HG03039 (cell line): ENCODE data around the gene ERP44.
A peak's percentile ranks its signal among the peaks of the same experiment; 100 is the strongest.
"Not testable (repeated sequence)": the region's sequence is repeated elsewhere in the genome, so short reads cannot be mapped to it uniquely, and the experiment has no call there.

Source experiments
- ATAC-seq: cut with Tn5 transposase; IDR thresholded peaks from one replicate; pipeline ENCODE4 v1.9.1; 2021; ENCODE audit warnings: mild to moderate bottlenecking, moderate library complexity; ENCODE audit not compliant: unreplicated experiment

ERP44 gene

DNA sequence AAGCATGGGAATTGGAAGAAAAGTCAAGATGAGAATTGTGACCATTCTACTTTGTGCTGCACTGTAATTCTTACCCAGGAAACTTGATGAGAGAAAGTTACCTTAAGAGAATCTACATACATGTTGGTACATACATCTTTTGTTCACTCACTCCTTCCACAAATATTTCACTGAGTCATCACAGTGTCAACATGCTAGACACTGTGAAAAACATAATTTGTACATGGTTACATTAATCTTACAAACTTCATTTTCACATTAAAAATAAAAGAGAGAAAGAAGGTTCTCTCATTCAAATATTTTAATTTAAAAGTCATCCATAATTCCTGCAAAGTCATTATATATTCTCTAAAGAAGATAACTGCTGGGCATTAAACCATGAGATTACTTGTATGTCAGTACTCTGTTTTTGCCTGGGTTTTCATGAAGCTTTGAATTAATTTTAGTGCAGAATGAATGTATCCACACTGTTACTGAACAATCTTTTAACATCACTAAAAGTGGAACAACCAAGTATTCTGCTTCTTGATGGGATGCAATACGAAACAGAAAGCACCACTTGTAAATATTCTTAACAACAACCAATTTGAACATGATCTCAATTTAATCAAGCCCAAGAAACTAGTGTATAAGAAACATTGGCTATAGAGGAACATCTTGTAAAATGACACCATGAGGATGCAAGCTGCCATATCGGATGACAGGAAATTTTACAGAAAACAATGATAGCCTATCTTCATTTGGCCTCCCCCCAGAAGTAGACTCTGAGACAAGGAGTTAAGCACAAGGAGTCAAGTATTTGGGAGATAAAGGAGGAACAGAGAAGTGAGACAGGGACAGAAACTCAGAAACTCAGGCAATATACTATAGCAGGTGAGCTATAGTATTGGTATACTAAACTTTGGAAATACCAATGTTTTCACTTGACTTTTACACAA is 28.4 kb downstream of the ERP44 start:
- no peak for ATAC-seq

DNA sequence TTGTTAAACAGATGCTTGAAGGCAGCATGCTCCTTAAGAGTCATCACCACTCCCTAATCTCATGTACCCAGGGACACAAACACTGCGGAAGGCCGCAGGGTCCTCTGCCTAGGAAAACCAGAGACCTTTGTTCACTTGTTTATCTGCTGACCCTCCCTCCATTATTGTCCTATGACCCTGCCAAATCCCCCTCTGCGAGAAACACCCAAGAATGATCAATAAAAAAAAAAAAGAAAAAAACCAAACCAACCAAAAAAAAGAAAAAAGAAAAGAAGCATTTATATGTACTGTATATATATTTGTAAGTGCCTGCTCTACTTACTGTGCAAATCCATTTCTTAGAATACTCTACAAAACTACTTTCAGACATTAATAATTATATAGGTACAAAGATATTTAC is 29.7 kb downstream of the ERP44 start:
- ATAC-seq: not testable (repeated sequence)

DNA sequence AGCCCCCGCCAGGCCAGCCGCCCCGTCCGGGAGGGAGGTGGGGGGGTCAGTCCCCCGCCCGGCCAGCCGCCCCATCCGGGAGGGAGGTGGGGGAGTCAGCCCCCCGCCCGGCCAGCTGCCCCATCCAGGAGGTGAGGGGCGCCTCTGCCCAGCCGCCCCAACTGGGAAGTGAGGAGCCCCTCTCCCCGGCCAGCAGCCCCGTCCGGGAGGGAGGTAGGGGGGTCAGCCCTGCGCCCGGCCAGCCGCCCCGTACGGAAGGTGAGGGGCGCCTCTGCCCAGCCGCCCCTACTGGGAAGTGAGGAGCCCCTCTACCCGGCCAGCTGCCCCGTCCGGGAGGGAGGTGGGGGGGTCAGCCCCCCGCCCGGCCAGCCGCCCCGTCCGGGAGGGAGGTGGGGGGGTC is 30.8 kb downstream of the ERP44 start:
- not testable (repeated sequence) for ATAC-seq

DNA sequence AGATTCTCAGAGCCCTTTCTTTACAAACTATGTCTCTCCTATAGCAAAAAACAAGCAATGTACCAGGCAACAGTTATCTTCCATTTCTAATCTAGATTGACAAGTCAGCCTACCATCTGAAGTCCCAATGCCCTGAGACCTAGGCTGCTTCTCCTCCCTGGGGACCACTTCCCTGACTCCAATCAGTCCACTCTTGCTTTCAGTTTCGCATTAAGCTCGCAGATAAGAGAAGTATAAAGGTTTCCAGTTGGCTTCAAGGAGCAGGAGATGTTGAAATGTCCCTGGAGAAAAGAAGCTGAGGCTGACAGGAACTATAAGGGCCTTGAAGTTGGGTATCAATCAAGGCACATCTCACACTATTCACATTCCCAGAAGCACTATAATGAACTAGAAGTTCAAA is 32.3 kb downstream of the ERP44 start:
- no peak for ATAC-seq

DNA sequence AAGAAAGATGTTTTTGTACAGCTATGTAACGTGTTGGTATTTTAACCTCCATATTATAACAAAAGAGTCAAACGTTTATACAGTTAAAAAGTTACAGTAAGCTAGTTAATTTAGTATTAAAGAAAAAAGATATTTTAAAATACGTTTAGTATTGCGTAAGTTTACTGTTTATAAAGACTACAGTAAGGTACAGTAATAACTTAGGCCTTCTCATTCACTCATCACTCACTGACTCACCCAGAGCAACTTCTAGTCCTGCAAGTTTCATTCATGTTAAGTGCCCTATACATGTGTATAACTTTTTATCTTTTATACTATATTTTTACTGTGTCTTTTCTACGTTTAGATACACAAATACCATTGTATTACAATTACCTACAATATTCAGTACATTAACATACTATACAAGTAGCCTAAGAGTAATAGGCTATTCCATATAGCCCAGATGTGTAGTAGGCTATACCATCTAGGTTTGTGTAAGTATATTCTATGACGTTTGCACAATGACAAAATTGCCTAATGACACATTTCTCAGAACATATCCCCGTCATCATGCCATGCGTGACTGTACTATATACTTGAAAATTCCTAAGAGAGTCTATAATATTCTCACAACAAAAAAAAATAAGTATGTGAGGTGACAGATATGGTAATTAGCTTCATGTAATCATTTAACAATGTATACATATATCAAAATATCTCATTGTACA is 33.8 kb downstream of the ERP44 start:
- ATAC-seq: no peak

DNA sequence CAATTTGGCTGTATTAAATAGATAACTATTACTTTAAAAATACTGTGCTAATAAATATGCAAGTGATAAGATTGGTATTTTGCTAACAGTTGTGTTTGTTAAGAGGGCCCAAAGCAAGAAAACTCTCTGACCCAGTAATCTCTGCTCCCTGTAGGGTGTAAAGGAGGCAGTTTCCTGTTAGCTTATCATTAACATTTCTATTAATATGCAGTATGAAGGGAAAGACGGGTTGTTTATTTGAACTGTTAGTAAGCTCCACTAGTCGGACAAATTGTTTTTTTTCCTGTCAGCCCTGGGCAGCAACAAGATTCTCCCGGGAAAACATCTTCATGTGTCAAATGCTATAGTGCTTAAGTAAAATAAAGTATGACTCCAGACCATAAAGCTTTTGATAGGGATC is 35.6 kb downstream of the ERP44 start:
- ATAC-seq: no peak

DNA sequence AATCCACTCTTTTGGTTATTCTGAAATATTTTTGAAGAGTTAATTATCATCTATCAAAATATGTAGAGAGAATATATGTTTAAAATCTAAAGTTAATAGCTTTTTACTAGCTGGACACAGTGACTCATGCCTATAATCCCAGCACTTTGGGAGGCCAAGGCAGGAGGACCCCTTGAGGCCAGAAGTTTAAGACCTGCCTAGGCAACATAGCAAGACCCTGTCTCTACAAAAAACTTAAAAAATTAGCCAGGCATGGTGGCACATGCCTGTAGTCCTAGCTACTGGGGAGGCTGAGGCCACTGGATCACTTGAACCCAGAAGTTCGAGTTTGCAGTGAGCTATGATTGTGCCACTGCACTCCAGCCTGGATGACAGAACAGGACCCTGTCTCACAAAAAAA is 36.1 kb downstream of the ERP44 start:
- ATAC-seq: not testable (repeated sequence)

DNA sequence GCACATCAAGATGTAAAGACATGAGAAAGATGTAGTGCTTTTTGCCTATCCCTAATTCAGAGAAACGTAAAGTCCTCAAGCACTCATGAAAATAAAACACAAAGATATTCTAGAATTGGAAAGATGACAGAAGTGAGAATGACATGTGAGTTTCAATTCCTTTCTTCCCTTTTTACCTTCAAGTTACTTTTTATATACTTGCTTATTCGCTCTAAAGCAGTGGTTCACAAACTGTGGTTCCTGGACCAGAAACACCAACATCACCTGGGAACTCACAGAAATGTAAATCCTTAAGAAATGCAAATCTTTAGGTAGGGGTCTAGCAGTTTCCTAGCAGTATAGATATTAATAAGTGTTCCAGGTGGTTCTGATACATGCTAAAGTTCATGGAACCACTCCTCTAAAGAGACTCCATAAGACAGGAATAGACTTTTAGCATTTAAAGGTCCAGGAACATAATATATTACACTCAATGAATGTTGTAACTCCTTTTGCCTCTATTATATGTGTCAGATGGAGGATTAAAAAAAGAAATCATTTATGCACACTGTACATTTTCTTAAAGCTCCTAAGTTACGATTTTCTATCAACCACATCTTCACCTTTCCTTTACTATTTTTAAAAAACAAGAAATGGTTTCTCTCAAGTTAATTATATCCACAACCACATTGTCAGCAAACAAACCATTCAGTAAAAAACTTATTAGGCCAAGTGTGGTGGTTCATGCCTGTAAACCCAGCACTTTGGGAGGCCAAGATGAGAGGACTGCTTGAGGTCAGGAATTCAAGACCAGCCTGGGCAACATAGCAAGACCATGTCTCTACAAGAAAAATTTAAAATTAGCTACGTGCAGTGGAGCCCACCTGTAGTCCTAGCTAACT is 39.9 kb downstream of the ERP44 start:
- ATAC-seq: peak; percentile 76

DNA sequence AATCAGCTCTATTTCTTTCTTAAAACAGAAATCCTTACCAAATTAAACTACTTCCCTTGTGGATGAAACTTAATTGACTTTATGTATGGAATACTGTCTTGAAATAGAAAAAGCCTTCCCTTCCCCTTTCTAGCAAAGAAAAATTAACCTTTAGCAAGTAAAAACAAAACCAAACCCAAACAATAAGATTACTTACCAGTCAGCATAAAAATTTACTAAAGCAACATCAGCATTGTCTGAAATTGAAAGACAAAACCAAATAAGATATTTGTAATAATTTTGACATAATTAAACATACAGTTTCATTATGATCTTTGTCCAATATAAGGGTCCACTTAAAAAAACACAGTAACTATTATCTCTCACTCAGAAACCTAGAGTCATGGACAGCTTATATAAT is 41.2 kb downstream of the ERP44 start:
- ATAC-seq: no peak

DNA sequence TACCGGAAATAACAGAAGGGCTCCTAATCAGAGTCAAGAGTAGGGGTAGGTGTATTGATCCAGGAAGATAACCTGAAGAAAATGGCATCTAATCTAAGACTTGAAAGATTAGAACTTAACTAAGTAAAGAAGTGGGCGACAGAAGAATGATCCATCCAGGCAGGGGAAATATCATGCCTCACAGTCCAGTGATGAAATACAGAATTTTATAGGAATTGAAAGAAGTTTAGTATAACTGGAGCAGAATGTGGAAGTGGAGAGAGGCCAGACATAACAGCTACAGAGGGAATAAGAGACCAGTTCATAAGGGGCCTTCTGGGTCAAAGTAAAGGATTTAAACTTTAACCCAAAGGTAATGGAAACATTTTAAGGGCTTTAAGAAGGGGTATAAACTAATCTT is 42.2 kb downstream of the ERP44 start:
- no peak for ATAC-seq

DNA sequence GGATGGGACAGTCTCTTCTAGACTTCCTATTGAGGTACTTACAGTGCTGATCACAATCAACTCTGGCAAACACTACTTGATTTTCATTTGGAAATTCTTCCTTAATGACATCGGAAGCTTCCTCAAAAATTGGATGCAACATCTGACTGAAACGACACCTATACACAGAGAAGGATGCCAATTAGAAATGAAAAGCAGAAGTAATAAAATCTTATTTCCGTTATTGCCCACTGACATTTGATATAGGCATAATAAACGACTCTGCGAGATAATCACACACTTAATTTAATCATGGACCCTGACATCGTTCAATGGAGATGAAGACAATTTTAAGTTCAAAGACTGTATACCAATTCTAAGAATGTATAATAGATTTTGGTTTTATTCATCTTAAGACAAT is 46.4 kb downstream of the ERP44 start:
- no peak for ATAC-seq

DNA sequence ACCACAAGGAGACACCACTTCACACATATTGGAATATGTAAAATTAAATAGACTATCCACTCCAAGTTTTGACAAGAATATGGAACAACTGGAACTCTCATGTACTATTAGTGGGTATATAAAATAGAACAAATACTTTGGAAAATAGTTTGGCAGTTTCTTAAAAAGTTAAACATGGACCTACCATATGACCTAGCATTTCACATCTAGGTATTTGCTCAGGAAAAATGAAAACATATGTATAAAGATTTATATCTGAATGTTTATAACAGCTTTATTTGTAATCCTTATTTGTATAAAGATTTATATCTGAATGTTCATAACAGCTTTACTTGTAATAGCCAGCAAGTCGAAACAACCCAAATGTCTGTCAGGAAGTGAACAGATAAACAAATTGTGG is 49.2 kb downstream of the ERP44 start:
- ATAC-seq: no peak

DNA sequence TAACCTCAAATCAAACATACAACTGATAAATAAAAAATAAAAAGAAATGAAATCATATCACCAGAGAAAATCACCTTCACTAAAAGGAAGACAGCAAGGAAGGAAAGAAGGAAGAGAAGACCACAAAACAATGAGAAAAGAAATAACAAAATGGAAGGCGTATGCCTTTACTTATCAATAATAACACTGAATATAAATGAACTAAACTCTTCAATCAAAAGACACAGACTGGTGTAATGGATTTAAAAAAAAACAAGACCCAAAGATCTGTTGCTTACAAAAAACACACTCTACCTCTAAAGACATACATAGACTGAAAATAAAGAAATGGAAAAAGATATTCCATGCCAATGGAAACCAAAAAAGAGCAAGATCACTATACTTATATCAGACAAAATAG is 60.3 kb downstream of the ERP44 start:
- no peak for ATAC-seq

DNA sequence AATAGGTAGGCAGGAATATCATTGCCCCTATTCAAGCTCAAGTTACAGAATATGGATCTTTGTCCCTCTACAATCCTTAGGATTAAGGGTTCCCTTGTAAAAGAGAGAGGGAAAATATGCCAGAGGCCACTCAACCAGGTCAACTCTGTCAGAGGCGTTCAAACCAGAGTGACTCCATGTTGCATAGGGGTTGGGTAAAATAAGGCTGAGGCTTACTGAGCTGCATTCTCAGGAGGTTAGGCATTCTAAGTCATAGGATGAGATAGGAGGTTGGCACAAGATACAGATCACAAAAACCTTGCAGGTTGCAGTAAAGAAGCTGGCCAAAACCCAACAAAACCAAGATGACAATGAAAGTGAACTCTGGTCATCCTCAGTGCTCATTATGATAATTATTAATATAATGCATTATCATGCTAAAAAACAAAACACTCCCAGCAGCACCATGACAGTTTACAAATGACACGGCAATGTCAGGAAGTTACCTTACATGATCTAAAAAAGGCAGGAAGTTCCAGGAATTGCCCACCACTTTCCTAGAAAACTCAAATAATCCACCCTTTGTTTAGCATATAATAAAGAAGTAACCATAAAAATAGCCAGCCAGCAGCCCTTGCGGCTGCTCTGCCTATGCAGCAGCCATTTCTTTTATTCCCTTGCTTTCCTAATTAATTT is 64.8 kb downstream of the ERP44 start:
- ATAC-seq: no peak

DNA sequence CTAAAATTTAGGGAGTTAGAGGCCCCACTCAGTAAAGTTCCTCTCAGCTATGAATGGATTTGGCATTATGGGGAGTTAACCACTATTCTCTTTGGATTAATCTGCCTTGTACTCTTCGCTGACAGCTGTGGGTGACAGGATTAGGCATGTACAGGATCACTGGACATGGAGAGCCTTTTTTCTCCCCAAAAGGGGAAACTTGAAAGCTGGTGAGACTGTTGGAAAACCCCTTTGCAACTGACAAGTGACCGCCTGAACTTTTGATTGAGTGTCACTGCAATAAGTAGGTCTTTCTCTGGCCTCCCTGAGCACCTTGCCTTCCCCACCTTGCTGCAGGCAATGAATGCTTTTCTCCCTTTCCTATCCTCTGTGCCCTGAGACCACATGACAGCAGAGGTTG is 68.3 kb downstream of the ERP44 start:
- no peak for ATAC-seq

DNA sequence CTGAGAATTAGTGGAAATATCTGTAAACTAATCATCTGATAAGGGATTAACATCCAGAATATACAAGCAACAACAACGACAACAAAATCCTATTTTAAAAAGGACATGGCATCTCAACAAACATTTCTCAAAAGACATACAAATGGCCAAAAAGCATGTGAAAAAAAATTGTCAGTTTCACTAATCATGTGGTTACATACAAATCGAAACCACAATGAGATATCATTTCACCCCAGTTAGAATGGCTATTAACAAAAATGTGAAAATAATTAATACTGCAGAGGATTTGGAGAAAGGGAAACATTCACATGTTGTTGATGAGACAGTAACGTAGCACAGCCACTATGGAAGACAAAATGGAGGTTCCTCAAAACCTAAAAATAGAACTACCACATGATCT is 69.5 kb downstream of the ERP44 start:
- no peak for ATAC-seq

DNA sequence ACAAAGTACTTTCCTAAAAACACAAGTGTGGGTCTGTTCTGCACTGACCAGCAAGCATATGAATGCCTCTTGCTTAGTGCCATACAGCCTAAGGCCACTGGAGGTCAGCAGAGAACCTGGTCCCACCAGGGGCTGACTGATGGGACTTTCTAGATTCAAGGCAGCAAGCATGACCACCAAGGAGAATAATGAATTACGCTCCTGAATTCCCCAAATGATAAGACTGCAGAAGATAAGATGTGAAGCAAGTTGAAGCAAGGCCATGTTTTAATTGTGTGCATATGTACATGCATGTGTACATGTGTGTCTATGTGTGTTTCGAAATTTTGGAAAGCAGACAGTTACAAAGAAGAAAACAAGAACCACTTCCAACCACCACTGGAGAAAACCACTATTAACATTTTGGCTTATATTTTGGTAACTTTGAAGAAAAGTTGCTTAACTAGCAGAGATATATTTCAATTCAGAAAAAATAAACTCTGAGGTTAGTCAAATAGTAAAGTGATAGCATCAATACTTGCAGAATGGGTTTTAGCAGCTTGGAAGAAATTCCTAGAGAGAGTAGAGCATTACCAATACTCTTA is 70.5 kb downstream of the ERP44 start:
- ATAC-seq: peak; percentile 75

DNA sequence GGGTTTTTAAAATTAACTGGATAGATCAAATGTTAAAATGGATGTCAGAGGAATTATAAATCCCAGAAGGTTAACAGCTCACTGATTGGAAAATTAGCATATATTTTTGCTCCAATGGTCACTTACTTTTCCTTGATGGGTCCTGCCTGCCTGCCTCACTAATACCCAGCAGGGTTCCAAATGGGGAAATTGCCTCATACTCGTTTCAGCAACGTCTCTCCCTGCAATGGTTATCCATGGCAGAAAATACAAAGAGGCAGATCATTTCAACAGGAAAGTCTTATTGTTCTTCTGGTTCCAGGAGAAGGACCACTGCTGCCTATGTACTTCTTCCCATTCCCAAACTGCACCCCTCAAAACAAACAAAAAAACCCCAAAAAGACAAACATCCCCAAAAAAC is 71.3 kb downstream of the ERP44 start:
- ATAC-seq: no peak

DNA sequence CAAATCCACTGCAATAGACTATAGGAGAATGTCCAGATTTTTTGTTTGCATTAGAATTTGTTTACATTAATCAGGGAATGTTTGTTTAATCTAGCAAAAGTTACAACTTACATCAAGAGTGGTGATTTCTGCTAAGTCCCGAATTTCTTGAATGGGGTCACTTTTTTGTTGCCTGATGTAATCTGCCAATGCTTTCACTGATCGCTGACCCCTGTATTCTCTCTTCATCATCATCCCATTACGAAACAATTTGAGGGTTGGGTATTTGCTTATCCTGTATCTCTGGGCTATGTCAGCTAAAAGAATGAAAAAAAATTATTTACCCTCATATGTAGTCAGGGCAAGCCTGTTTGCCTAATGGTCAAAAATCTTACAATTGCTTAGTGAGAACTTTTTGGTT is 76.9 kb downstream of the ERP44 start:
- no peak for ATAC-seq

DNA sequence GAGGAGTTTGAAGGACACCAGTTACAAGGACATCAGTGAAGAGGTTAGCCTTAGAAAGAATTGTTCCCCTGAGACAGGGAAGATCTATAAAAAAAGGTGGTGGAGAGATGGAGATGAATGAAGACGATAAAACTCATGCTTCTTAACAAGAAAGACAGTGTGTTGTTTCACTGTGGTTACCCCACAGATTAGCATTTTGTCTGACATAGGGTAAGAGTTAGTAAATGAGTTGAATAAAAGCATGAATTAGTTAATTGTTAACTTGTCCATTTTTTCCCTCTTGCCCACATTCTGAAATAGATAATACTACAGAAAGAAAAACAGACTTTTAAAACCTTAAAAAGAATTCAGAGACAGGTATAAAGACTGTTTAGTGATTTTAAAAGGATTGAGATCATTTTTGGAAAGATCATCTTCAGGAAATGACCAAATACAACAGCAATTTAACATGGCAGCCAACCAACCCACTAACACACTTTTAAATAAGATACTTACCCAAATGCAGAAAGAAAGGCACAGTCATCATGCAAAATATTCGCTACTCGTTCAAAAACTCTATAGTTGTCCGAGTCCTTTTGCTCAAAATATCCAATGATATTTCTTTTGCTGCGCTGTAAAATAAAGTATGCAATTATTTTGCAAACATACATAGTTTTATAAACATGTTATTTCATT is 78.5 kb downstream of the ERP44 start:
- no peak for ATAC-seq
